Progenitor cell of endocrine pancreas (in vitro differentiated cells): Measurements from ENCODE around the gene TMEM63A. TPM values are rescaled to one million over a fixed set of nuclear protein-coding genes. Genes with fewer than 3 reads are reported as not detected.

ENCODE experiments used
- DNase-seq: peaks from one replicate; pipeline ENCODE4 v3.0.0; 2021; ENCODE audit warnings: low spot score; ENCODE audit not compliant: unreplicated experiment
- H3K27ac Mint-ChIP-seq: 2 replicates; pipeline ENCODE4 v1.8.0; 2021; ENCODE audit warnings: mild to moderate bottlenecking, moderate library complexity, mixed read lengths
- H3K27me3 Mint-ChIP-seq: 2 replicates; pipeline ENCODE4 v1.8.0; 2021; ENCODE audit warnings: mixed read lengths
- H3K36me3 Mint-ChIP-seq: 2 replicates; pipeline ENCODE4 v1.8.0; 2022; ENCODE audit warnings: mixed read lengths; ENCODE audit not compliant: insufficient read depth
- H3K4me1 Mint-ChIP-seq: 2 replicates; pipeline ENCODE4 v1.8.0; 2021; ENCODE audit warnings: low read depth, mixed read lengths
- H3K4me3 Mint-ChIP-seq: 2 replicates; pipeline ENCODE4 v1.8.0; 2021; ENCODE audit warnings: low read depth, mild to moderate bottlenecking, moderate library complexity, mixed read lengths
- H3K9me3 Mint-ChIP-seq: 2 replicates; pipeline ENCODE4 v1.8.0; 2021; ENCODE audit warnings: low read depth, mixed read lengths
- total RNA-seq: library from RNA; stranded (reverse); gene quantifications from 2 replicates; pipeline ENCODE4 v1.2.1, GENCODE V29; 2021
- TF ChIP-seq, protein P1 (sequence below): fragments of 200-600 bp; sonication (generic); IDR thresholded peaks from one replicate; pipeline ENCODE4 v1.5.0; 2021; ENCODE audit warnings: antibody characterized with exemption, mild to moderate bottlenecking; ENCODE audit not compliant: unreplicated experiment

Gene TMEM63A
- total RNA-seq, 1 donor from 2014 or later, result 246 TPM

GRCh38 chr1:225853441-225853840 lies 28.7 kb downstream of the TMEM63A start:
- peaks cover 19% of the 10 kb centered on the region for H3K4me1 Mint-ChIP-seq
- H3K4me3 Mint-ChIP-seq, result no peak overlapping the region
- H3K27ac Mint-ChIP-seq, result no peak overlapping the region
- H3K27me3 Mint-ChIP-seq, result no peaks in the 10 kb centered on the region
- no peak for DNase-seq
- TF ChIP-seq, protein P1, sequence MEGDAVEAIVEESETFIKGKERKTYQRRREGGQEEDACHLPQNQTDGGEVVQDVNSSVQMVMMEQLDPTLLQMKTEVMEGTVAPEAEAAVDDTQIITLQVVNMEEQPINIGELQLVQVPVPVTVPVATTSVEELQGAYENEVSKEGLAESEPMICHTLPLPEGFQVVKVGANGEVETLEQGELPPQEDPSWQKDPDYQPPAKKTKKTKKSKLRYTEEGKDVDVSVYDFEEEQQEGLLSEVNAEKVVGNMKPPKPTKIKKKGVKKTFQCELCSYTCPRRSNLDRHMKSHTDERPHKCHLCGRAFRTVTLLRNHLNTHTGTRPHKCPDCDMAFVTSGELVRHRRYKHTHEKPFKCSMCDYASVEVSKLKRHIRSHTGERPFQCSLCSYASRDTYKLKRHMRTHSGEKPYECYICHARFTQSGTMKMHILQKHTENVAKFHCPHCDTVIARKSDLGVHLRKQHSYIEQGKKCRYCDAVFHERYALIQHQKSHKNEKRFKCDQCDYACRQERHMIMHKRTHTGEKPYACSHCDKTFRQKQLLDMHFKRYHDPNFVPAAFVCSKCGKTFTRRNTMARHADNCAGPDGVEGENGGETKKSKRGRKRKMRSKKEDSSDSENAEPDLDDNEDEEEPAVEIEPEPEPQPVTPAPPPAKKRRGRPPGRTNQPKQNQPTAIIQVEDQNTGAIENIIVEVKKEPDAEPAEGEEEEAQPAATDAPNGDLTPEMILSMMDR, result no peak
- peaks cover 57% of the 10 kb centered on the region for H3K36me3 Mint-ChIP-seq
- peaks cover 3% of the 10 kb centered on the region for H3K9me3 Mint-ChIP-seq

DNA sequence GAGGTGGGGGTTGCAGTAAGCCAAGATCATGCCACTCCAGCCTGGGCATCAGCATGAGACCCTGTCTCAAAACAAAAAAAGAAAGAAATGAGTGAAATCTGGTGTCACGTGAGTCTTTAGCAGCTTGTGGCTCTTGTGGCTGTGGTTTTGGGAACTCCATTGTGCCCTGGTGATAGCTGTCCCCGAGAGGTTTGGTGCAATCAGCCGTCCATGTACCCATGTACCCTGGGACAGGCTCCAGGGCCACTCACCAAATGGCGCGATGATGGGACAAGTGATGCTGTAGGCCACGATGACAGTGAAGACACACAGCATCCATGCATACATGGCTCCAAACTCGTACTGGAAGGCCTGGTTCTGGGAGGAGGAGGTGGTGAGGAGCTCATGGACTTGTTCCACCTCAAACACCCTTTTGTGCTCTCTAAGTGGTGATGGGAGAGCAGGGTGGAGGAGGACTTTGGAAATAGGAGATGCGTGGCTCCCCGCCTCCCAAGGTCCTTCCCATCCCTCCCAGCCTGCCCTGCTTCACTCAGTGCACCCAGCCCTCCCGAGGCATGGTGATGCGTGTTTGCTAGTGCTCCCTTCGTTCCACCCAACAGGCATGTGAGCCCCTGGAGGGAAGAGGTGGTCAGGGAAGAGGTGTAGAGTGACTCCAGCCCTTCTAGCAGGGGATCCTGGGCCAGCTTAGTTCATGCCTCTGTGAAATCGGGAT lies 29.6 kb downstream of the TMEM63A start:
- Mint-ChIP-seq H3K9me3 (peaks cover 3% of the 10 kb centered on the region), H3K27me3 (no peaks in the 10 kb centered on the region), H3K4me3 (no peak overlapping the region), H3K36me3 (peaks cover 55% of the 10 kb centered on the region), H3K27ac (no peak overlapping the region), H3K4me1 (peaks cover 13% of the 10 kb centered on the region)
- no peak for DNase-seq
- TF ChIP-seq, protein P1, result no peak

- no peak overlapping the region for H3K4me3 Mint-ChIP-seq
- H3K27ac Mint-ChIP-seq, result peak overlapping the region; percentile 33
- peaks cover 3% of the 10 kb centered on the region for H3K9me3 Mint-ChIP-seq
- no peak for DNase-seq
- peaks cover 57% of the 10 kb centered on the region for H3K36me3 Mint-ChIP-seq
- H3K4me1 Mint-ChIP-seq, result peaks cover 6% of the 10 kb centered on the region
- TF ChIP-seq, protein P1, result no peak
- H3K27me3 Mint-ChIP-seq, result no peaks in the 10 kb centered on the region
Measured at GRCh38 chr1:225851805-225852204, 30.4 kb downstream of the TMEM63A start.

- Mint-ChIP-seq H3K27ac (no peak overlapping the region), H3K36me3 (peaks cover 54% of the 10 kb centered on the region)
Measured at GRCh38 chr1:225850370-225850769, 31.8 kb downstream of the TMEM63A start.

GRCh38 chr1:225849925-225850324 lies 32.3 kb downstream of the TMEM63A start:
- H3K36me3 Mint-ChIP-seq, result peaks cover 55% of the 10 kb centered on the region
- no peak for DNase-seq
- TF ChIP-seq, protein P1, result no peak
- H3K27me3 Mint-ChIP-seq, result no peaks in the 10 kb centered on the region
- no peak overlapping the region for H3K4me3 Mint-ChIP-seq
- peaks cover 5% of the 10 kb centered on the region for H3K4me1 Mint-ChIP-seq
- H3K9me3 Mint-ChIP-seq, result peaks cover 3% of the 10 kb centered on the region
- no peak overlapping the region for H3K27ac Mint-ChIP-seq

More at GRCh38 chr1:225850370-225850769, 31.8 kb downstream of the TMEM63A start:
- Mint-ChIP-seq H3K4me3 (no peak overlapping the region), H3K27me3 (no peaks in the 10 kb centered on the region), H3K9me3 (peaks cover 3% of the 10 kb centered on the region), H3K4me1 (peaks cover 3% of the 10 kb centered on the region)
- DNase-seq, result no peak
- TF ChIP-seq, protein P1, result no peak
